Activated CD8-positive, alpha-beta memory T cell treated with anti-CD3 and anti-CD28 coated beads for 24 hours (primary cell): Measurements from ENCODE around the gene PEAK1.

ENCODE experiments used
- DNase-seq: peaks from one replicate; pipeline ENCODE4 v3.0.0-alpha.2; 2020

PEAK1 gene

DNA sequence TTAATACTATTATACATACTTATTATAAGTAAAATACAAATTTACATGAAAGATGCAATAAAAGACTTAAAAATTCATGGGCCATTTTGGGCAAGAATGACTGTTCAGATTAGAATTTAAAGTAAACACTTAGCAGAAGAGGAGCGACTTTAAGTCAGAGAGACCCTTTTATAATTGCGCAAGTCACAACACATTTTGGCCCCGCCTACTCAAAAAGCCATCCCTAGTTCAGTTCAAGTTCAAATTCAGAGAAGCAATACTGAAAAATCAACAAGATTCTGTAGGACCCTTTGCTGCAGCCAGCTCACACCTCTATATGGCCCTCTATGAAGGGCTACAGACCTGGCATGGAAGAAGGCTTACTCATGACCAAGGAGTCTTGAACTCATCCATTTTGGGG lies 64.6 kb downstream of the PEAK1 start:
- no peak for DNase-seq

DNA sequence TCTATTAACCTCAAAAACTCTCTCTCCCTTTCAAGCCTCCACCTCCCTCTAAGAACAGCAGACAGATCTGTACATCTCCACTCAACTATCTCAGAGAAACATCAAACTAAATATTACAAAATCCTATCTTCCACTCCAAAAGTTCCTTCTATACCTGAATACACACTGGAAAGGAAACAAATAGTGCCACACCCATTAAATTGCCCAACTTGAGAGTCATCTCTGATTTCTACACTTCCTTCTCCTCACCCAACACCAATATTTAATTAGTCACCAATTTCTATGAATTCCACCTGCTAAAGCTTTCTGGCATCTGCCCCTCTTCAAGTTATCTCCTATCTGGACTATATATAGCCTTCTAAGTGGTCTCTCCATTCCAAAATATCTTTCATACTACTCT lies 65.8 kb downstream of the PEAK1 start:
- DNase-seq = no peak

DNA sequence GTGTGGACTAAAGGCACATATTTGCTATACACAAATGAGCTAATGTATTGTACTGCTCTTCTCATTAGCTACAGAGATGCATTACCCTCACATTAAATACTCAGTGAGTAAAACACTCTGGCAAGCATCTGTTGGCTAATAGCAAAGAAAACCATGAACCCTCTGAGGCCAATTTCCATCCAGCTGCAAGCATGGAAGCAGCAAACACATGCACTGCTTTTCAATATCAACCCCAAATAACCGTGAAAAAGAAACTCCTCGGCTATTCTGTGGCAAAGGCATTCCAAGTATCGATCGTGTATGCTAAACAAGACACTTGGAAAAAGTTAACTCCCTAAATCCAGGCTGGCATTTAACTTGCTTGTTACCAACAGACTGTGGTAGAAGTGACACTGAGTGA lies 67.0 kb downstream of the PEAK1 start:
- no peak for DNase-seq

DNA sequence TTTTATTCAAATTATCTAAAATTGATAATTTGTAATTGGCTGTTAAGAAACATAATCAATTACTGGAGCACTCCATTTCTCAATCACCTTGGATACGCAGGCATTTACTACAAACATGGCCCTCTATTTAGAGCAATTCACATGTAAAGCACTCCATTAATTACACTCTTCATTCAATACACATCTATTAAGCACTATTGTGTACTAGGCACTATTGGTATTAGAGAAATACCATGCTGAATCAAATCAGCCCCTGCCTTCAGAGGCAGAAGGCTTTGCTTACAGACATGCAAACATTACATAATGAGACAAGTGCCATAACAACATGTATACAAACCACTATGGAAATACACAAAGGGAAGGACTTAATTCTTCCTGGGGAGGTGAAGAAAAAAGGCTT lies 69.1 kb downstream of the PEAK1 start:
- no peak for DNase-seq

DNA sequence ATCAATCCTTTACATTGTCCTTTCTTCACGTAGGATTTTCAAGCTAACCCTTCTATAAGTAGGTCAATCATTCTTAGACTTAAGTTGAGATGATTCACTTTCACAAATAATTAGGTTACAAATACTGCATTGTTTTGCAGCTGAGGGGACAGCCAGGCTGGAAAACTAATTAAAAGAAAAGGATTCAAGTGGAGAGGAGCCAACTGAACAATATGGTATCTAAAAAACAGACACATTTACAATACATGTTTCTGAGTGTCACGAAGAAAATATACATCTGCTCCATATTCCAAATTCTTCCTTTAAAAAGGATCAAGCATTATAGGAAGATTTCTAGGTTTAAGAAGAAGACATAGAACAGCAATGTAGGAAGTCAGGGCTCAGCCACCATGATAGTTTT lies 70.2 kb downstream of the PEAK1 start:
- no peak for DNase-seq

DNA sequence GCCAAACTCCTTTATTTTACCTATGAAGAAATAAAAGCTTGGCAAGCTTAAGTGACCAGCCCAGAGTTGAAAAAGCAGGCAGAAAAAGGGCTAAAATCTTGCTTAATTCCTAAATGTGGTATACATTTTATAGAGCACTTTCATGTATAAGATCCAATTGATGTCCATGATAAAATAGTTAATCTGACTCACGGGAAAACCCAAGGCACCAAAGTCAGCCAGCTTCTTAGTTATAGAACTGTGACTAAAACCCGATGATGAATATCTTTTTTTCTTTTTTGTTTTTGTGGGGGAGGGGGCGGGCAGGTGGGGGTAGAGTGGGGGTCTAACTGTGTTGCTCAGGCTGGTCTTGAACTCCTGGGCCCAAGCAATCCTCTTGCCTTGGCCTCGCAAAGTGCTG lies 71.4 kb downstream of the PEAK1 start:
- DNase-seq = no peak

DNA sequence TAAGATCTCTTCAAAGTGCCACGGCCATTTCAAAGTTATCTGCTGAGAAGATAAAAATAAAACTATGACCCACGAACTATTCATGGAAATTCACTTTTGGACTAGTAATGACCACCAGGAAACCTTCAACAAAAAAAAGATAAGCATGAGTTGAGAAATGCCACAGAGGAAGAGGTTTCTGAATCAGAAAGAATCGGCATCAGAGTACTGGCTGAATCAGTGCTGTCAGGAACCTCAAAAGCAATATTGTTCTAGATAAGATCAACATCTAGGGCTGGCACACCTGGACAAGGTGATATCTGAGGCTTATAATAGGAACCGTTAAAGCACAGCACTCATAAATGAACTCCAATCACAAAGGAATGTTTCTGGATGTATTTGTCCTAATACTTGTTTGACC lies 72.7 kb downstream of the PEAK1 start:
- DNase-seq = no peak

DNA sequence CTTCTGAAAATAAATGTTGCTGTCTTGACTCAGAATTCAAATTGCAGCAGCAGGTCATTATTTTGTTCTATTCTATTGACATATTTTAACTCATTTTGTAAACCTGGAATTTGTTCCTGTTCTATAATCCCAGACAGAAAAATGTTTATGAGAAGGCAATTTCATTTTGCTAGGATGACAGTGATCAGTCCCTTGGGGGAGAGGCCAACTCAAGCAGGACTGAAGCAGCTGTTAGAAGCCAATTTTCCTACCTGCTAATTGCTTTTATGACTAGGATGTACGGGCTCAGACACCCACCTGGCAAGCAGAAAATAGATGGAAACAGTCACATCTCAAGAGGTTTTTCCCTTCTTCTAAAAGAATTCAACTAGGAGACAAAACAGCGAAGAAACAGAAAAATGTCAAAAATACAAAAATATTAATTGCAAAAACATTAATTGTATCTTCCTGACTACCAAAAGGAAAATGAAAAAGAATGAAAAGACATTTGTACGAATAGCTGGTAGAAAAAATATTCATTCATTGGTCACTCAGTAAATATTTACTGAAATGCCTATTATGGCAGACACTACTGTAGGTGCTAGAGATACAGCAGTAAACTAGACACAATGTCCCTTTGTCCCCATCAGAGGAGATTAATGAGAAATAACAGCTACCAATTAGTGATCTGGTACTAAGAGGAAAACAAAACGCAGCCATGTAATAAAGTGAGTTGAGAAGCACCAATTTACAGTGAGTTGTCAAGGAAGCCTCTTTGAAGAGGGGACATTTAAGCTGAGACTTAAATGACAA lies 73.5 kb downstream of the PEAK1 start:
- no peak for DNase-seq

DNA sequence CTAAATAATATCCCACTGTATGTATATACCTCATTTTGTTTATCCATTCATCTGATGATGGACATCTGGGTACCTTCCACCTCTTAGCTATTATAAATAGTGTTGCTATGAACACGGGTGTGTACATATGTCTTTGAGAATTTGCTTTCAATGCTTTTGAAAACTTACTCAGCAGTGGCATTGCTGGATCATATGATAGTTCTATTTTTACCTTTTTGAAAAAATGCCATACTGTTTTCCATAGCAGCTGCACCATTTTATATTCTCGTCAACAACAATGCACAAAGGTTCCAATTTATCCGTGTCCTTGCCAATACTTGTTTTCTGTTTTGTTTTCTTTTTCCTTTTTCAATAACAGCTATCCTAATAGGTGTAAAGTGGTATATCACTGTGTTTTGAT lies 77.1 kb downstream of the PEAK1 start:
- DNase-seq = no peak

DNA sequence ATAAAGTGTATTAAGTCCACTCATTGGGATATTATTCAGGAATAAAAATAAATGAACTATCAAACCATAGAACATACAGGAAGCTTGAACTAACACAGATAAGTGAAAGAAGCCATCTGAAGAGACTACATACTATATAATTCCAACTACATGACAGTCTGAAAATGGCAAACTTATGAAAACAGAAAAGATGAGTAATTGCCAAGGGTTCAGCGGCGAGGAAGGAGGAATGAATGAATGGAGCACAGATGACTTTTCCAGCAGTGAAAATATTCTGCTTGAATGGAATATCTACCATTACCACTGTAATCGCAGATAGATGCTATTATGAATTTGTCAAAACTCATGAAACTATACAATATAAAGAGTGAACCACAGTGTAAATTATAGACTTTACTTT lies 79.7 kb downstream of the PEAK1 start:
- DNase-seq = no peak

DNA sequence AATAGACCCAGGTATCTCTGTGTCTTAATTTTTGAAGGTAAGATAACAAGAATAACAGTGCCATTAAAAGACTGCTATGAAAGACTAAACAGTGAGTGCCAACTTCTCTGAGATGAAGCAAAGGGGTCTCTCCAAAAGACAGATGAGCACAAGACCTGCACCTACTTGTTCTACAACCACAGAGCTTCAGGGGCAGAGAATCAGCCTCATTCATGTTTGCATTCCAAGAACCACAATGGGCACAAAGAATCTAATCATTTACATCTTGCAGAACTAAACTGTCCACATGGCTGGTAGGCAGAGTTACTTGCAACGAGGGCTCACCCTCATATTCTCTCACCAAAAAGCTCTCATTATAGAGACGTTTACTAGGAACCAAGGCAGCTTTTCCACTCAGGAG lies 83.9 kb downstream of the PEAK1 start:
- DNase-seq = no peak

DNA sequence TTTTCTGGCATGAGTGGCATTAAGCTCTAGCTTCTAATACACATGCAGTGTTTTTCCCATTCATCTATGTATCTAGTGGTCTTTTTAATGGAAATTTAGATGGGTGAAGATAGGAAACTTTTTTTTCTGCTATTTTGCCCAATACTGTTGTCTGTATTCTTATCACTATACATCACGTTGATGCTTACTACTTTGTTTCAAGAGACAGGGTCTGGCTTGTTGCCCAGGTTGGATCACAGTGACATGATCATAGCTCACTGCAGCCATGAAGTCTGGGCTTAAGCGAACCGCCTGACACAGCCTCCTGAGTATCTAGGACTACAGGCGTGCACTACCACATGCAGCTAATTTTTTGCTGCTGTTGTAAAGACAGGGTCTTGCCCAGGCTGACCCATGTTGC lies 84.6 kb downstream of the PEAK1 start:
- no peak for DNase-seq

DNA sequence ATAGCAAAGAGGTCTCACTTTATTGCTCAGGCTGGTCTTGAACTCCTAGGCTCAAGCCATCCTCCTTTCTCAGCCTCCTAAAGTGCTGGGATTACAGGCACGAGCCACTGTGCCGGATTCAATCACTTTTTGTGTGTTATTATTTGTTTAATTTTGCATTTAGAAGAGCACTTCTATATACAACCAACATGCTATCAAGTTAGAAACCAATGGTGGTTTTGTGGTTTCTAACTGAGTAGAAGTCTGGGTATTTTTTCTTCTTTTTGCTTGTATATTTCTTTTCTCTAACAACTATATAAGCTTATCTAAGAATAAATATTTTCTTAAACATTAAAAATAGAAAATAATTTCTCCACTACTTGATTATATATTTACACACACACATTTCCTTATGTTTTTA lies 86.7 kb downstream of the PEAK1 start:
- DNase-seq = no peak

DNA sequence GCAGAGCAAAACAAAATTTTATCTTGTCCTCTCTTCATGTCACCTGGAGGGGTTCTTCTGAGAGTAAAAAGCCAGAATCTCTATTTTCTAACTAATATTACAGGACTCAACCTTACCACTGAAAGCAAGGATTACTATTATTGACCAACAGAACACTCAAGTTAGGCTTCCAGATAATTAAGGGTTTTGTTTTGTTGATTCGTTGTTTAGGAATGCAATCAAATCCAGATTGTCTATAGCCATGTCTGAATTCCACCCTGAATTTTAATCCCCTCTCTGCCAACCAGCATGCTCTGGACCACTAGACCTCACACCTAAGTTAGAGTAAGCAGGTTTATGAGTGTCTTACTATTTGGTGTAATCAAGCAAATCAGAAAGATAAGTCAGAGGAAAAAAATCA lies 90.7 kb downstream of the PEAK1 start:
- no peak for DNase-seq

DNA sequence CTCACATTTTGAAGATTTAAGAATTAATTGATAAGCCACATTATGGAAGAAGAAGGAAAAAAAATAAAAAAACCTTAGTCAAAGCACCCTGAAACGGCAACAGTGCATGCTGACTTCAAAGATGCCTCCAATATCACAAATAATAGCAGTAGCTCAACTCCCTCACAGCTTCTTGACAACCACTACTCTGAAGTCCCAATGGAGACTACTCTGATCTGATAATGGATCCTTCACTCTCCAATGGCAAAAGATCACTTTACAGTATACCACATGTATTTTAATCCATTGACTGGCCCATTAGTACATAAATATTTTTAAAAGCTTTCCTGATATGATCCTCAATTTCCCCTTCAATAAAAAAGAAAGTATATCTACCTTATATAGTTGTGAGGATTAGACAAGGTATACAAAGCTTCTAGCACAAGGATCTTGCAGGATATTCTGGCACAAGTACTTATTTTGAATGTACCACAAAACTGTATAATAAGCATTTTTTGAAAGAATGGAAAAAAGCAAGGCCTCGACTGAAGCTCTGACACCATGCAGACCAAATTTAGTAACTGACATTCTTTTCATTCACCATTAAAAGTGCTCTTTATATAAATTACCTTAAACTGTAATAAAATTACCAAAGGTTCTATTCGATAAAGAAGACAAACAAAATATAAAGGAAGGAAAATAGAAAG lies 91.9 kb downstream of the PEAK1 start:
- DNase-seq = no peak

DNA sequence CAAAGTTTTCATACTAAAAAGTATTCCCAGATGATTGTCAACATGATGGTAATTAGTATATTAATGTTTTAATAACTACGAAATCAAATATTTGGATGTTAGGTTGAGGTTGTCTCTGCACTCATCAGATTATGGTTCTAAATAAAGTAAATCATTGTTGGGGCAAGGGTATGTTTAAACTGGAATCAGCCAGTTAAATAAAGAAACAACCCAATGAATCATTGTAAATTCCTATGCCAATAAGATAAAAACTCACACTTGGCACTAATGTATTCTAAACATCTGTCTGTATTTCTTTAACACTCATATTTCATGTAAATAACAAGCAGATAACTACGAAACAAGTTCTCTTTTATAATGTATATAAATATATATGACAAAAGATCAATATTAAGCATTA lies 92.7 kb downstream of the PEAK1 start:
- no peak for DNase-seq

DNA sequence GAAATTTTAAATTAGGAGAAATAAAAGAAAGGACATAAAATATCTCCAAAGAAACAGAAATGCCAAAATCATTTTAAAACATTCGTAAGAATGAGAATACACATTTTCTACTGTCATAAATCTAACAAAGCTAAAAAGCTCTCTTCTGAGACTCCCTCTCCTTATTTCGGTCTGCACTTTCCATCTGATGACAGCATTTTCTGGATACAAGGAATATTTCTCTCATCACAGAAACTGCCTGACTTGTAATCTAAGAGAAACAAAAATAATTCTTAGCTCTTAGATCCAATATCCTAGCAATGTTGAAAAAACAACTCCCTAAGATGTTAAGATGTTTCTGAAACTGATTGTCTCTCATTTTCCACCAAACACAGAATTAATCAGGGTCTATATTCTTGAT lies 93.5 kb downstream of the PEAK1 start:
- no peak for DNase-seq

DNA sequence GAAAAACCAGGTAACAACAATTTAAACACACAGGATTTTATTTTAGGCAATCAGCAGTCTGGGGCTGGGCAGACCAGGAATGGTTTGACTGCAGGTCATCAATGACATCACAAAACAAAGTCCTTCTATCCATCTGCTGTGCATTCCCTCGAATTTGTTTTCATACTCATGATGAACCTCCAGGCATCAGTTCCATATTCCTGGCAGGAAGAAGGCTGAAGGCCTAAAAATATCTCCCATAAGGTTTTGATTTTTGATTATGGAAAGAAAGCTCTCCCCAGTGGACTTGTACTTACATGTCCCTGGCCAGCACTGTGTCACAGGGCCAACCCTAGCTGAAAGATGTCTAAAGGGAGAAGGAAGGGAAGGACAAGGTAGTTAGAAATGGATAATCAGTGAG lies 107.4 kb downstream of the PEAK1 start:
- DNase-seq = no peak

DNA sequence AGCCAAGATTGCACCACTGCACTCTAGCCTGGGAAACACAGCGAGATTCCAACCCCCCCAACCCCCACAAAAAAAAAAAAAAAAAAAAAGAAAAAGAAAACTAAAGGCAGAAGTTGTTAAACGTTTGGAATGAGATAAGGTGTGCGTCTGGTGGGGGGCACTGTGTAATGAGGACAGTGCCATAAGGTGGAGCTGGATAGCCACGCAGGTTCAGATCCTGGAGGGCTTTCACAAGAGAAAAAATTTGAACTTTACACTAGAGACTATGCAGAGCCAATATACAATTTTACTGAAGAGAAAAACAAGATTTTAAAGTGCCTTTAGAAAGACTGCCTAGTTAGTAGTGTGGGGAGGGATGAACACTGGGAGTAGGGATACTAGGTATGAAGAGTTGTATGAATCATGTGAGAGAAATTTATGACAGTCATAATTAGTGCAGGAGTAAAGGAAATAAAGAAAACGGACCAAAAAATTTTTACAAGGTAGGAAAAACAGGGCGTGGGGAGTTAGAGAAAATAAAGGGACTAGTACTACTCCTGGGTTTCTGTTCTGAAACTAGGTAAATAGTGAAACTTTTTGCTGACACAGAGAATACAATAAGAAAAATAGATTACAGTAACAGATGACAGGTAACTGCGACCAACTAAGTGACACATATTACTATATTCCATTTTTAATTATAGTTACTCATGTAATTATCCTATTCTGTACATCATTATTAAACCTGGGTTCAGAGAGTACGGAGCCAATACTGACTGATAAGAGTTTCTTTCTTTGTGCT lies 108.1 kb downstream of the PEAK1 start:
- no peak for DNase-seq

DNA sequence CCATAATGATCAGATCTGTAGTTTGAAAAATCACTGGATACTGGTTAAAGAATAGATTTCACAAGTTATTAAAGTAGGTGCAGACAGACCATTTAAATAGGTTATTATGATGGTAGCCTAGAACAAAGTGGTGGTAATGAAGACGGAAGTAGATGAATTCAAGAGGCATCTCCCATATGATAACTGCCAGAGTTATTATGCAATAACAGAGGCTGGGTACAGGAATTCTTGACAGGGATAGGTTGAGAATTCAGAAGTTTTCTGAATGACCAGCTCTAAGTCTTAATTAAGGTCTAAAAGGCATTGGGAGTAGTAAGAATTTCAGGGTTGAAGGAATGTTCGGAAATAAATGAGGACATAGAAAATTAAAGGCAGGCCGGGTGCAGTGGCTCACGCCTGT lies 108.9 kb downstream of the PEAK1 start:
- no peak for DNase-seq

DNA sequence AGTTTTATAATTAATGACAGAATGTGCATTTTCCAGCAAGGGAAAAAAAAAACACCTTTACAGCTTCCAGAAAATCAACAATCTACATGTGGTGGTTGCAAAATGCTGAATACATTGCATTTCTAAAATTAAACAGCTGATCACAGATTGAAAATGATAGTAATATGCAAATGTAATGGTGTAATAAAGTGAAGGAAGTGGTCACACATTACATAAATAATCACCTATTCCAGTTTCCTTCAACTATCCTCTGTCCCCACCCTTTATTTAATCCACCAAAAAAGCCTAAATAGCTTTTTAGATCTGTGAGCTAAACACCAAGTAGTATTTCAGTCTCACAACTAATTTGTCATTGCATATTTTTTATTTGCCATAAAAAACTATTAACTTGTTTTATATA lies 110.5 kb downstream of the PEAK1 start:
- no peak for DNase-seq

DNA sequence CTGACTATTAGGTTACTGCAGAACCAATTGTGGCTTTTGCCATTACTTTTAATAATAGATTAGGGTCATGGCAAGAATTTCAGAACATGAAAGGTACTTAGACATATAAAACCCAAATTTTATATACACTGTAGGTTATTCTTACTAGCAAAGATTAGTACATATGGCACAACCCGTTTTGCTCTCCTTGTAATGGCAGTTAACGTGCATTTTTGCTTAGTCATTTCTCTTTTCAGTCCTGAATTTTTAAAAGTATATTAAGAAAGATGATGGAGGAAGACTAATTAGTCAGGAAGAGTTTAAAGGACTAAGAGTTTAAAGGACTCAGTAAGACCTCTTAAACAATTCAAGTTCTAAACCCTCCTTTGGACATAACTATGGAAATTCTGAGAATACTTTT lies 114.0 kb downstream of the PEAK1 start:
- no peak for DNase-seq

DNA sequence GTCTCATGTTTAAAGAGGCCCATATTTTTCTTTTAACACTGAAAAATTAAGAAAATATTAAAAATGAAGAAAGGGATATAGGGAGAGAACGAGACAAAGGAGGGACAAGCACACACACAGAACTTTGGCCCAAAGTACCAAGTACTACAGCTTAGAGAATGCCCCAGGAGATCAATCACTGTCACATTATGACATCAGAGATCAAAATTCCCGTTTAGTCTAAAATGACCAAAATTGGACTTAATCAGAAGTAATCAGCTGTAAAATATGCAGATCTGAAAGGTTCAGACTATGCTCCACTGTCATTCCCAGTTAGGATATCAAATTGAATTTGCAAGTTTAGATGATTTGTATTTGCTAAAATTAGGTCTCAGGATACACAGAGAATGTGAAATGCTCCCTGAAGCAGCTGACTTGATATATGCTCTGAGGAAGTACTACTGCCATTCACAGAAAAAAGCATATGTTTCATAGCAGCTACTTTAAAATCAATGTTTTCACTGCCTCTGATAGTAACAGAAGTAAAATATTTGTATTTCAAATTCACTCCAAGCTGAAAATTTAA lies 123.0 kb downstream of the PEAK1 start:
- no peak for DNase-seq

DNA sequence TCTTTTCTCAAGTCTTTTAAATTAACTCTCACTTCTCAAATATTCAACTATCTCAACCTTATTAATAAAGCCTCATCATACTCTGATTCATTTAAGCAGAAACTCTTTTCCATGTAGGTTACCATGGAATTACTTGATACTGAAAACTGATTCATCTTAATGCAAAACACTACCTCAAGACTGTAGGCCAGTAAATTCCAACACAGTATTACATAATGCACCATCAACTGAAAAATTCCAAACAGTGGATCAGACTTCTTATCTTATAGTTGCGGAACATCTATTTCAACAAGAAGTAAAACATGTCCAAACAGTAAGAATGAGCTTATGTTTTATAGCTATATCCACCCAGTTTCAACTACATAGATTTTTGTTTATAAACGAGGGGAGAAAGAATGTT lies 124.5 kb downstream of the PEAK1 start:
- DNase-seq = no peak
